PC-9 (cell line): Measurements from ENCODE around the gene LGR6. TPM values are rescaled to one million over a fixed set of nuclear protein-coding genes. Genes with fewer than 3 reads are reported as not detected.
"Not testable (repeated sequence)": the region's sequence is repeated elsewhere in the genome, so short reads cannot be mapped to it uniquely, and the experiment has no call there.

Source experiments
- BruUV-seq: library from RNA; stranded (reverse); fragments of 400-500 nt; replicated peaks from 2 replicates; lab custom pipeline; 2021; lab: Mats Ljungman, UMichigan
- CTCF ChIA-PET: fragments of 300-600 bp; sonication (Branson Sonifier 250); formaldehyde crosslinking; loops from one replicate; lab custom pipeline; 2022; ENCODE audit warnings: antibody characterized with exemption; lab: Charles Lee
- POLR2A ChIA-PET: fragments of 300-600 bp; sonication (Branson Sonifier 250); formaldehyde crosslinking; loops from one replicate; lab custom pipeline; 2022; ENCODE audit warnings: antibody characterized with exemption; ENCODE audit not compliant: unreplicated experiment; lab: Charles Lee
- DNase-seq, 2 experiments: peaks; one replicate each; pipeline versions ENCODE4 v3.0.0 to v3.0.0-alpha.2; 2015 to 2022; ENCODE audit warnings: mixed read lengths in 1 of 2
- H2AFZ ChIP-seq: fragments of 200-600 bp; sonication (generic); 2 replicates; pipeline ENCODE4 v1.8.1; 2017; ENCODE audit warnings: antibody characterized with exemption
- H3F3A ChIP-seq: fragments of 200-600 bp; sonication (generic); 2 replicates; pipeline ENCODE4 v1.8.1; 2017; ENCODE audit warnings: antibody characterized with exemption, mild to moderate bottlenecking, low read depth; ENCODE audit not compliant: insufficient read depth
- H3K27ac ChIP-seq: fragments of 200-600 bp; sonication (generic); 2 replicates; pipeline ENCODE4 v1.6.1; 2016; ENCODE audit warnings: mixed run types
- H3K27me3 ChIP-seq: fragments of 200-600 bp; sonication (generic); 2 replicates; pipeline ENCODE4 v1.6.1; 2016; ENCODE audit warnings: low read depth, mixed run types; ENCODE audit not compliant: insufficient read depth
- H3K36me3 ChIP-seq: fragments of 200-600 bp; sonication (generic); 2 replicates; pipeline ENCODE4 v1.6.1; 2016; ENCODE audit warnings: low read depth, mixed run types
- H3K4me1 ChIP-seq: fragments of 200-600 bp; sonication (generic); replicated peaks from 2 replicates; pipeline ENCODE4 v1.6.1; 2016; ENCODE audit warnings: mixed run types; ENCODE audit not compliant: insufficient read depth
- H3K4me2 ChIP-seq: fragments of 200-600 bp; sonication (generic); 2 replicates; pipeline ENCODE4 v1.6.1; 2017; ENCODE audit warnings: mixed run types
- H3K4me3 ChIP-seq: fragments of 200-600 bp; sonication (generic); 2 replicates; pipeline ENCODE4 v1.6.1; 2016; ENCODE audit warnings: mixed run types
- H3K79me2 ChIP-seq: fragments of 200-600 bp; sonication (generic); 2 replicates; pipeline ENCODE4 v1.6.1; 2017; ENCODE audit warnings: low read depth, mixed run types
- H3K9me2 ChIP-seq: fragments of 200-600 bp; sonication (generic); 2 replicates; pipeline ENCODE4 v1.8.1; 2017; ENCODE audit warnings: mild to moderate bottlenecking; ENCODE audit not compliant: insufficient read depth
- H3K9me3 ChIP-seq: fragments of 200-600 bp; sonication (generic); 2 replicates; pipeline ENCODE4 v1.8.1; 2016; ENCODE audit warnings: low read depth; ENCODE audit not compliant: insufficient read depth
- H4K20me1 ChIP-seq: fragments of 200-600 bp; sonication (generic); 2 replicates; pipeline ENCODE4 v1.8.1; 2017; ENCODE audit not compliant: insufficient read depth
- EZH2 ChIP-seq: fragments of 200-600 bp; sonication (generic); IDR thresholded peaks from 2 replicates; pipeline ENCODE4 v1.8.0; 2017; ENCODE audit warnings: antibody characterized with exemption, low read depth
- intact Hi-C: fragments of 100-400 bp; cut with micrococcal nuclease; formaldehyde crosslinking; loops from one replicate; pipeline ENCODE4 v1.10.0; 2022; ENCODE audit not compliant: unreplicated experiment
- total RNA-seq: library from RNA; stranded (reverse); gene quantifications from 2 replicates; pipeline ENCODE4 v1.2.3, GENCODE V29; 2021
- TF ChIP-seq, protein P1 (sequence below): fragments of 200-600 bp; sonication (generic); conservative IDR thresholded peaks from 2 replicates; pipeline ENCODE4 v1.6.1; 2017; ENCODE audit warnings: mixed run types, antibody characterized with exemption, mild to moderate bottlenecking, moderate library complexity

LGR6 gene
- total RNA-seq, 1 experiment from 2014 or later: 5.6 TPM

DNA sequence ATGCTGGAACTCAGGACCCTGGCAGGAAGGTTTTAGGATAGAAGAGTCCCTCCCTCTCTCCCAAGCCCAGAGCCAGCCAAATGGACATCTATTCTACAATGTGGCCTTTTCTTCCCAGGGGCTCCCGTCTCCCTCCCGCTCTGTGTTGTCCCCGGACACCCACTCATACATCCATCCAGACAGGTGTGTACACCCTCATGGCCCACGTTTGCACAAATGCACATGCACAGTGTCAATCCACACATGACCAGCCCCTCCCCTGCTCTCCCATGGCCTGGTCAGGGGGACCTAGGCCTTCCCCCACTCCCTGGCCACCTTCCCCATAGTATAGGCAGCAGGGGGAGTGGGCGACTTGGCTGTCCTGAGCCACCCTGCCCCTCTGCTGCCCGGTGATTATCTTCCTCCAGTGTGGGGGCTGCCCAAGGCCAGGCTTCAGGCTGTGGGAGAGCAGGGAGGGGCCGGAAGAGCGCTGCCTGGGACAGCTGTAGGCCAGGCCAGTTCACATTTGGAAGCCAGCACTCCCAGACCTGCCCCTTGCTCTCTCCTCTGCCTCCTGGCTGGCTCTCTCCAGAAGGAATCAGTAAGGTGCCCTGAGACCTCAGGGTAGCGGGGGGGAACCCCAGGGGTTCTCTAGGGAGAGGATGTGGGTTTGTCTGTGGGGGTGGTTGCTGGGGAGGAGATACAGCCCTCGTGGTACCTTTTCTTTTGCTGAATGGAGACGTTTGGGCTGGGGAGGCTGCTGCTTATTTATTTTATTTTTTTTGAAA is 29.1 kb upstream of the LGR6 start:
- peaks cover 6% of the 10 kb centered on the region; the same call in 1 of the 2 replicates for H3K27me3 ChIP-seq
- H3K9me2 ChIP-seq: no peaks in the 10 kb centered on the region
- no peak overlapping the region for H3K4me2 ChIP-seq
- H3K79me2 ChIP-seq: no peaks in the 10 kb centered on the region
- DNase-seq: no peak
- no TSS peak for BruUV-seq
- CTCF ChIA-PET: interaction anchor here (0.5 kb wide), 1 partner anchor 647 kb away, joined by 5 read pairs; no protein-coding TSS in a partner anchor
- no peaks in the 10 kb centered on the region for H3K36me3 ChIP-seq
- no peaks in the 10 kb centered on the region for H3F3A ChIP-seq
- no peaks in the 10 kb centered on the region for H3K4me1 ChIP-seq
- TF ChIP-seq EZH2: no peak
- TF ChIP-seq, protein P1, sequence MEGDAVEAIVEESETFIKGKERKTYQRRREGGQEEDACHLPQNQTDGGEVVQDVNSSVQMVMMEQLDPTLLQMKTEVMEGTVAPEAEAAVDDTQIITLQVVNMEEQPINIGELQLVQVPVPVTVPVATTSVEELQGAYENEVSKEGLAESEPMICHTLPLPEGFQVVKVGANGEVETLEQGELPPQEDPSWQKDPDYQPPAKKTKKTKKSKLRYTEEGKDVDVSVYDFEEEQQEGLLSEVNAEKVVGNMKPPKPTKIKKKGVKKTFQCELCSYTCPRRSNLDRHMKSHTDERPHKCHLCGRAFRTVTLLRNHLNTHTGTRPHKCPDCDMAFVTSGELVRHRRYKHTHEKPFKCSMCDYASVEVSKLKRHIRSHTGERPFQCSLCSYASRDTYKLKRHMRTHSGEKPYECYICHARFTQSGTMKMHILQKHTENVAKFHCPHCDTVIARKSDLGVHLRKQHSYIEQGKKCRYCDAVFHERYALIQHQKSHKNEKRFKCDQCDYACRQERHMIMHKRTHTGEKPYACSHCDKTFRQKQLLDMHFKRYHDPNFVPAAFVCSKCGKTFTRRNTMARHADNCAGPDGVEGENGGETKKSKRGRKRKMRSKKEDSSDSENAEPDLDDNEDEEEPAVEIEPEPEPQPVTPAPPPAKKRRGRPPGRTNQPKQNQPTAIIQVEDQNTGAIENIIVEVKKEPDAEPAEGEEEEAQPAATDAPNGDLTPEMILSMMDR: no peak
- intact Hi-C loops: no loop called here
- no peak overlapping the region for H3K4me3 ChIP-seq
- no peaks in the 10 kb centered on the region for H4K20me1 ChIP-seq
- H3K27ac ChIP-seq: no peak overlapping the region
- H2AFZ ChIP-seq: no peak overlapping the region
- H3K9me3 ChIP-seq: no peaks in the 10 kb centered on the region
- POLR2A ChIA-PET: no interaction called here

DNA sequence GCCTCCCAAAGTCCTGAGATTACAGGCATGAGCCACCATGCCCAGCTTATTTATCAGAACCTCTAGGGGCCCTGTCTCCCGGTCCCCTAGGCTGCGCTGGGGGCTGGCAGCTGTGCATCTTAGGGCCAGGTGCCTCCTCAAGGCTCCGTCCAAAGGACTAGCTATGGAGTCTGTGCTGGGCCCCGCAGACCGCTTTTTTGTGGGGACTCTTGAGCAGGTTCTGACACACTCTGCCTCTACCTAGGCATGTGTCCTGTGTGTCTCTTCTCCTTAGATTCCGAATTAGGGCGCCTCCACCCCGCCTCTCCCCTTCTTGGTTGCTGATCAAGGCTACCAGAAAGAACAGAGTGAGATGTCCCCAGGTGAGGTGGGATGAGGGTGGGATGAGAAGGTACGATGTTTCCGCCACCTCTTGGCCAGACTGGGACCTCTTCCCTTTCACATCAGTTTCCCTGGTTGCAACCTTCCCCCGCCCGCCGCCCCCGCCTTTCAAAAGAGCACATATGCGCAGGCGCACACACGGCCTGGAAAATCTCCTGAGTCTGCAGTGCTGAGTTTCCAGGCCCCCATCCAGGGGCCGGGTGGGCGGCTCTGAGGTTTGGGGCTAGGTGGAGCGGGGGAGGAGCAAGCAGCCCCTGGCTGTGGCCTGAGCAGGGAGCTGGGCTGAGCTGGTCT is 28.2 kb upstream of the LGR6 start:
- Histone ChIP-seq H3K9me3 (no peaks in the 10 kb centered on the region), H3K4me3 (no peak overlapping the region), H3K36me3 (no peaks in the 10 kb centered on the region), H3K27me3 (peaks cover 7% of the 10 kb centered on the region; the same call in 1 of the 2 replicates), H3K9me2 (no peaks in the 10 kb centered on the region), H3K27ac (no peak overlapping the region), H4K20me1 (no peaks in the 10 kb centered on the region), H3K79me2 (no peaks in the 10 kb centered on the region), H2AFZ (no peak overlapping the region), H3K4me2 (no peak overlapping the region), H3F3A (no peaks in the 10 kb centered on the region), H3K4me1 (no peaks in the 10 kb centered on the region)
- TF ChIP-seq, protein P1: no peak
- TF ChIP-seq EZH2: no peak
- no peak for DNase-seq
- BruUV-seq: no TSS peak
- intact Hi-C loops: no loop called here
- CTCF ChIA-PET: no interaction called here
- POLR2A ChIA-PET: no interaction called here

DNA sequence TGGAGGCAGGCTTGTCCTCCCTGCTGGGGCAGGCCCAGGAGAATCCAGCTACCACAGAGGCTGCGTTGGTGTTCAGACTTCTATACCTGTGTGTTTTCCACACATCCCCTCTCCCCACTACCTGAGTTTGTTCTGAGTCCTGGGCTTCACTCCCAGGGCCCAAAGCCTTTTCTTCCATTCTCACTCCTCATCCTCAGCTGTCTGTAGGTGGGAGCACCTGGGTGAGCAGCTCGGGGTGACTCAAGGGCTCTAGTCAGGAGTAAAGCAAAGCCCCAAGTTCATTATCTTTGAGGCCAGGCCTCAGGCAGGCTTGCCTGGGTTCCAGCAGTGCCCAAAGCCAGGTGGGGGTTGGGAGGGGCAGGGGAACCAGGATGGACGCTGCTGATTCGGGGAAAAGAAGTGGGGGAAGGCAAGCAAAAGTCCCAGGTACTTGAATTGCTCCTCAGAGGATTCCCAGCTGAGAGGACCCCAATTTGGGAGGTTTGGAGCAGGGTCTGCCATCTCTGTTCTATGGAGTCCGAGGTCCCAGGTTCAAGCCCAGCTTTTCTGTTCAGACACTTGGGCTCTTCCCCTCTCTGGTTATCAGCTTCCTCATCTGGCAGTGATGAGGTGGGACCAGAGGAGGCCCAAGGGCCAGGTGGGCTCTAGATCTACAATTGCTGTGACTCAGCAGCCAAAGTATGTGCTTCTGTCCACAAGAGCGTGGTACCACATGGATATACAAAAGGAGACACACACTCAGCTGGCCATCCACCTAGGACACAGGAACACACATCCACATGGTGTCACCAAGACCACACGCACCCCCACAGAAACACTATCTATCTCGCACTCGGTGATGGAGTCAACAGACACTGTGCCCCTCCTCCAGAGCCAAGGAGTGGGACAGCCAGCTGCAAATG is 27.4 kb upstream of the LGR6 start:
- no peak overlapping the region for H3K27ac ChIP-seq
- no peaks in the 10 kb centered on the region for H3K36me3 ChIP-seq
- no peaks in the 10 kb centered on the region for H3K79me2 ChIP-seq
- CTCF ChIA-PET: no interaction called here
- no peaks in the 10 kb centered on the region for H3K4me1 ChIP-seq
- BruUV-seq: no TSS peak
- POLR2A ChIA-PET: no interaction called here
- H3K4me3 ChIP-seq: no peak overlapping the region
- no peaks in the 10 kb centered on the region for H3F3A ChIP-seq
- no peak for TF ChIP-seq EZH2
- TF ChIP-seq, protein P1: no peak
- no peak for DNase-seq
- H2AFZ ChIP-seq: no peak overlapping the region
- no peaks in the 10 kb centered on the region for H3K9me3 ChIP-seq
- H3K27me3 ChIP-seq: peaks cover 7% of the 10 kb centered on the region; the same call in 1 of the 2 replicates
- no peaks in the 10 kb centered on the region for H3K9me2 ChIP-seq
- no peak overlapping the region for H3K4me2 ChIP-seq
- intact Hi-C loops: no loop called here
- no peaks in the 10 kb centered on the region for H4K20me1 ChIP-seq

DNA sequence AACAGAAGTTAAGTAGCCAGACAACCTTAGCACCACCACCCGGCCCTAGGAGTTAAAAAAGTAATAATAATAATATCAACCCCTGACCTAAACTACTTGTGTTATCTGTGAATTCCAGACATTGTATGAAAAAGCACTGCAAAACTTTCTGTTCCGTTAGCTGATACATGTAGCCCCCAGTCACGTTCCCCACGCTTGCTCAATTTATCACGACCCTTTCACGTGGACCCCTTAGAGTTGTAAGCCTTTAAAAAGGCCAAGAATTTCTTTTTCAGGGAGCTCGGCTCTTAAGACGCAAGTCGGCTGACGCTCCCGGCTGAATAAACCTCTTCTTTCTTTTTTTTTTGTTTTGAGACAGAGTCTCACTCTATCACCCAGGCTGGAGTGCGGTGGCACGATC is 26.5 kb upstream of the LGR6 start:
- H3K9me3 ChIP-seq, POLR2A ChIA-PET, H2AFZ ChIP-seq, CTCF ChIA-PET, H4K20me1 ChIP-seq, DNase-seq, H3K79me2 ChIP-seq, H3K36me3 ChIP-seq, H3K4me2 ChIP-seq, H3K27me3 ChIP-seq, H3K9me2 ChIP-seq, intact Hi-C loops, H3K4me1 ChIP-seq, H3F3A ChIP-seq, BruUV-seq, H3K27ac ChIP-seq, H3K4me3 ChIP-seq: not testable (repeated sequence)
